GM10266 (cell line): ENCODE measurements around the gene TIMP4.

ENCODE experiments used
- DNase-seq: peaks from one replicate; pipeline ENCODE4 v3.0.0; 2012; ENCODE audit errors: extremely low spot score
- CTCF ChIP-seq: IDR thresholded peaks from 2 replicates; pipeline ENCODE4 v1.5.1; 2012; ENCODE audit warnings: mild to moderate bottlenecking, low read depth; ENCODE audit not compliant: control insufficient read depth, insufficient read depth; ENCODE audit errors: missing control alignments

TIMP4 gene

GRCh38 chr3:12190221-12190807 lies 31.6 kb upstream of the TIMP4 start:
- DNase-seq = no peak
- no peak for TF ChIP-seq CTCF

GRCh38 chr3:12188681-12189287 lies 30.1 kb upstream of the TIMP4 start:
- TF ChIP-seq CTCF = no peak
- no peak for DNase-seq

- no peak for DNase-seq
These were observed 29.6 kb upstream of the TIMP4 start for GRCh38 chr3:12188328-12188648.

GRCh38 chr3:12187448-12188327 lies 29.0 kb upstream of the TIMP4 start:
- peak; percentile 25 for DNase-seq

More at GRCh38 chr3:12188328-12188648, 29.6 kb upstream of the TIMP4 start:
- TF ChIP-seq CTCF = no peak

GRCh38 chr3:12186515-12187286 lies 28.0 kb upstream of the TIMP4 start:
- DNase-seq = no peak
- TF ChIP-seq CTCF = no peak

More at GRCh38 chr3:12187448-12188327, 29.0 kb upstream of the TIMP4 start:
- no peak for TF ChIP-seq CTCF

- DNase-seq = no peak
- no peak for TF ChIP-seq CTCF
These were observed 27.3 kb upstream of the TIMP4 start for GRCh38 chr3:12186046-12186445.
